HepG2 (cell line): ENCODE results near the gene GADD45G. TPM values are rescaled to one million over a fixed set of nuclear protein-coding genes. Genes with fewer than 3 reads are reported as not detected.
A peak's percentile ranks its signal among the peaks of the same experiment; 100 is the strongest.

Experiments used
- ARID5B ChIP-seq: IDR thresholded peaks from 2 replicates; pipeline ENCODE4 v1.4.0; 2020; ENCODE audit warnings: mild to moderate bottlenecking, missing genetic modification reagents
- BATF2 ChIP-seq: sonication (generic); formaldehyde crosslinking; IDR thresholded peaks from 2 replicates; pipeline ENCODE4 v1.8.0; 2022; ENCODE audit warnings: mild to moderate bottlenecking, missing genetic modification reagents, moderate library complexity
- CCDC6 ChIP-seq: sonication (generic); formaldehyde crosslinking; IDR thresholded peaks from 2 replicates; pipeline ENCODE4 v1.8.1; 2022; ENCODE audit warnings: mild to moderate bottlenecking, missing genetic modification reagents, moderate library complexity
- GTF2F1 ChIP-seq: fragments of 150-350 bp; IDR thresholded peaks from 2 replicates; pipeline ENCODE4 v1.6.1; 2014; ENCODE audit warnings: low read length
- HOMEZ ChIP-seq: IDR thresholded peaks from 2 replicates; pipeline ENCODE4 v1.6.1; 2016; ENCODE audit warnings: low read depth
- IRF1 ChIP-seq: sonication (generic); formaldehyde crosslinking; IDR thresholded peaks from 2 replicates; pipeline ENCODE4 v1.4.0; 2020; ENCODE audit warnings: low read depth, mild to moderate bottlenecking, missing genetic modification reagents
- MTA3 ChIP-seq: sonication (generic); formaldehyde crosslinking; IDR thresholded peaks from 2 replicates; pipeline ENCODE4 v1.4.0; 2020; ENCODE audit warnings: missing genetic modification reagents
- NCOR1 ChIP-seq: fragments of 200-600 bp; sonication (generic); IDR thresholded peaks from 2 replicates; pipeline ENCODE4 v1.7.0; 2017; ENCODE audit warnings: antibody characterized with exemption, low read length, borderline replicate concordance
- NR2C2 ChIP-seq: sonication (generic); formaldehyde crosslinking; IDR thresholded peaks from 2 replicates; pipeline ENCODE4 v1.4.0; 2020; ENCODE audit warnings: missing genetic modification reagents, mild to moderate bottlenecking, moderate library complexity, borderline replicate concordance
- SP2 ChIP-seq: sonication (generic); formaldehyde crosslinking; IDR thresholded peaks from 2 replicates; pipeline ENCODE4 v1.5.1; 2020; ENCODE audit warnings: mild to moderate bottlenecking, missing genetic modification reagents
- ZBTB34 ChIP-seq: sonication (generic); formaldehyde crosslinking; IDR thresholded peaks from 2 replicates; pipeline ENCODE4 v1.8.0; 2022; ENCODE audit warnings: mild to moderate bottlenecking, missing genetic modification reagents
- ZNF18 ChIP-seq: sonication (generic); formaldehyde crosslinking; IDR thresholded peaks from 2 replicates; pipeline ENCODE4 v1.8.0; 2022; ENCODE audit warnings: mild to moderate bottlenecking, missing genetic modification reagents; ENCODE audit not compliant: insufficient replicate concordance
- ZNF7 ChIP-seq: IDR thresholded peaks from 2 replicates; pipeline ENCODE4 v1.6.1; 2016; ENCODE audit warnings: missing biosample characterization, missing genetic modification reagents
- ZNF781 ChIP-seq: sonication (generic); formaldehyde crosslinking; IDR thresholded peaks from 2 replicates; pipeline ENCODE4 v1.5.1; 2020; ENCODE audit warnings: borderline replicate concordance, mild to moderate bottlenecking, missing genetic modification reagents; ENCODE audit errors: not compliant biosample characterization
- polyA plus RNA-seq, 8 experiments: library from polyadenylated mRNA; depleted of rRNA in 3 of 8; stranded (reverse) in 7 of 8; unstranded in 1 of 8; fragments of >200 nt; fragmentation: Illumina TruSeq in 4 of 8; extraction: Trizol in 4 of 8; gene quantifications; 2 replicates each; pipeline versions ENCODE4 v1.2.1 to v1.2.3, GENCODE V29; 2011 to 2016; ENCODE audit warnings: low read depth in 4 of 8, missing spikeins in 1 of 8, mixed read lengths in 1 of 8; ENCODE audit not compliant: insufficient read depth in 1 of 8
- total RNA-seq, 5 experiments: library from RNA; depleted of rRNA; stranded (reverse); fragments of >200 nt; fragmentation: Illumina TruSeq; extraction: Trizol; gene quantifications; 2 replicates each; pipeline ENCODE4 v1.2.3, GENCODE V29; 2016; ENCODE audit warnings: low read depth in 1 of 5

GADD45G gene
- total and polyA plus RNA-seq, 2 of the 13 experiments (the other 11 are each of a cell fraction or from before 2014, with no cell fraction given): not detected

GRCh38 chr9:89648247-89649000 lies 43.6 kb downstream of the GADD45G start (continued):
- TF ChIP-seq HOMEZ (CRISPR knock-in tag): 0 out of 2 replicates have a peak, but pooled peaks have one; percentile 25
- TF ChIP-seq ZNF781: no peak
- TF ChIP-seq SP2 (CRISPR knock-in tag): no peak
- peak; percentile 88 for TF ChIP-seq NR2C2
- peak; percentile 46; the same call in 1 of the 2 replicates for TF ChIP-seq BATF2 (CRISPR knock-in tag)
- TF ChIP-seq ZNF18 (CRISPR knock-in tag): peak; percentile 65
- TF ChIP-seq MTA3 (CRISPR knock-in tag): no peak
- no peak for TF ChIP-seq IRF1 (CRISPR knock-in tag)
- no peak for TF ChIP-seq ZNF7 (CRISPR knock-in tag)
- no peak for TF ChIP-seq GTF2F1
- peak; percentile 90 for TF ChIP-seq ZBTB34
- peak; percentile 91 for TF ChIP-seq ARID5B
- peak; percentile 87; the same call in 1 of the 2 replicates for TF ChIP-seq CCDC6 (CRISPR knock-in tag)
- TF ChIP-seq NCOR1: peak; percentile 95; the same call in 1 of the 2 replicates
